ENCODE results near the gene SCN5A.
"Not testable (repeated sequence)": the region's sequence is repeated elsewhere in the genome, so short reads cannot be mapped to it uniquely, and the experiment has no call there.

SCN5A gene

GRCh38 chr3:38576526-38577370 is 72.7 kb downstream of the SCN5A start:
- no peak for DNase-seq

DNA sequence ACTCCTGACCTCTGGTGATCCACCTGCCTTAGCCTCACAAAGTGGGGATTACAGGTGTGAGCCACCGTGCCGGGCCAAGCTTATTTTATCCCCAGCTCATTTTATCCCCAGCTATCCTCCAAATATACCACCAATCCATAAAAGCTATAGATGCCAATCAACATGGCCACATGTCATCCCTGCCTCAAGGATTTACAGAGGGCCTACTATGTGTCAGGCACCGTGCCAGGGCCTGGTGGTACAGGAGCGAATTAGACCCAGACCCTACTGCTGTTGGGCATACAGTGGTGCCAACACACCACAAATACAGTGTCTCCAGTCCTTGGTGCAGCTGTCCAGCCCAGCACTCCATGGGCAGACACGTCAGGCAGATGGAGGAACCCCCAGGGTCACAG is 73.4 kb downstream of the SCN5A start:
- no peak for DNase-seq

DNA sequence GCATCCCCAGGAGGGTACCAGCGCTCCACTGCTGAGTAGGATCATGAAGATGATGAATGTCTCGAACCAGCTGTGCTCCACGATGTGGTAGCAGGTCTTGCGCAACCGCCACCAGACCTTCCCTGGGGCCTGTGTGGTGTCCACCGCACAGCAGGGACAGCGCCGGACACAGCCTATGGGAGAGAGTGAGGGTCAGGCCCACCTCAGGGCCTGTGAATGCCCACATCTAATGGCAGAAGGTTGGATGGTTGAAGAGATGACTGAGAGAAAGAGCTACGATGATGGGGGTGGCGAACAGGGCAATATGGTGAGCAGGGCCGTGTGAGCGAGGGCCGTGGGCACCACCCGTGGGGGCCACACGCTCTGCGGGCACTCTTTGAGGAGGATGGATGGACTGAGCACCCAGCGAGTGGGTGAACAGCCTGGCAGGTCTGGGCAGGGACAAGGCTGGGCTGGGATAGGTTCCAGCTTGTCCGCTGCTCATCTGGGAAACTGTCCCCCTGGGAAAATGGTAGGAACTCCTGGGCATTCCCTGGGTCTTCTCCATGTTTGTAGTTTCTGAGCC is 74.1 kb downstream of the SCN5A start:
- no peak for DNase-seq

DNA sequence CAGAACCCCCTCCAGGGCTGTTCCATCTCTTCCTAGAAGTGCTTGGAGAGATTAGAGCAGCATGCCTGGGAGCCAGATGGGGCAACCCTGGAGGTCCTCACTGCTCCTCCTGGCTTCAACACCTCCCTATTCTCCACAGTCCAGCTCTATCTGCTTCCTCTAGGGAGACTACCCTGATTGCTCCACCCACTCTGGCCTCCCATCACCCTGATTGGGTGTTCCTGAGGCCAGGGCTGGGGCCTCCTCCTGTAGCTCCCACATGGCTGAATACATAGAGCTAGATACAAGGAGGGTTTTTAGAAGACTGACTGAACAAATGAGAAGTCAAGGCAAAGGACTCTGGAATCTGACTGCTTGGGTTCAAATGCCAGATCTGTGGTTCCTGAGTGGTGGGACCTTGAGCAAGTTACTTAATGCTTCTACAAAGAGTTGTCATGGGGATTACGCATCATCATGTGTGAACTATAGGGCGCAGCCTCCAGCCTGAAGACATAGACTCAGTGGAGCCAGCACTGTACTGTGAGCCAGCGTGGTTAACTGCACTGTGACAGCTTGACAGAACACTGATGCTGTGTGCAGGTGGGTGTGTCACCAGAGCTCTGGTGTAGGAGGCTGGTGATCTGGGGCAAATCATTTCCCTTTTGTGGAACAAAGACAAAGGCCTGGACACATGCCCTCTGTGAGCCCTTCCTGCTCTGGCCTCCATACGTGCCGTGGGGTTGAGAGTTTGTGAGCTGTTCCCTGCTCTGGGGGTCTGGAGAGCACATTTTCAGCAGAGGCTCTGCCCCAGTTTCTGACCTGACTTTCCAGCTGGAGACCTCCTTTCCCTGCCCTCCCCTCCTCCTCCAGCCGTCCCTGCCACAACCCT is 74.8 kb downstream of the SCN5A start:
- DNase-seq = no peak

- DNase-seq = no peak
Observed at GRCh38 chr3:38573556-38573955, 75.9 kb downstream of the SCN5A start.

DNA sequence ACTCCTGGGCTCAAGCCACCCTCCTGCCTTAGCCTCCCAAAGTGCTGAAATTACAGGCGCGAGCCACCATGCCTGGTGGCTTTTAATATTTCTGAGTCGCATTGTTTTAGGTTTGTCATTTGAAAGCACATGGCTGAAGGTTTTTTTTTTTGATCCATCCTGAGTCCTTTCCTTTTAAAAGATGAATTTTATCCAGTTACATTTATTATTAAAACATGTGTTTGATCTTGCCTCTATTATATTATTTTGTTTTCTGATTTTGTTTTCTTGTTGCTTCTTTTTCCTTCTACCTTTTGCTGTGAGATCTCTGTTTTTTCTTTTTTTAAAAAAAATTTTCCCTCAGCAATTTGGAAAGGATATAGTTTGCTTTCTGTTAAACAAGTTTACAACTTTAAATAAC is 76.4 kb downstream of the SCN5A start:
- no peak for DNase-seq

- no peak for DNase-seq
Observed at GRCh38 chr3:38567498-38567897, 82.0 kb downstream of the SCN5A start.

- DNase-seq = not testable (repeated sequence)
Observed at GRCh38 chr3:38566794-38567193, 82.7 kb downstream of the SCN5A start.

DNA sequence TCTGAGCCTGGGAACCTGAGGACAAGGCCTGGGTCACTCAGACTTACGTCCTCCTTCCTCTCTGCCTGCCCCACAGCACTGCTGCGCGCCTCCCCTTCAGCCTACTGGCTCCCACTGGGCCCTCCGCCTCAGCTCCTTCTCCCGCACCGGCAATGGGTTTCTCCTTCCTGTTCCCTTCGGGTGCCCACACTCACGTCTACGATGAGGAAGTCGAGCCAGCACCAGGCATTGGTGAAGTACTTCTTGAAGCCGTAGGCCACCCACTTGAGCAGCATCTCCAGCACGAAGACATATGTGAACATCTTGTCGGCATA is 83.3 kb downstream of the SCN5A start:
- no peak for DNase-seq

- no peak for DNase-seq
Observed at GRCh38 chr3:38565339-38566214, 83.9 kb downstream of the SCN5A start.

GRCh38 chr3:38564631-38565338 is 84.7 kb downstream of the SCN5A start:
- no peak for DNase-seq

DNA sequence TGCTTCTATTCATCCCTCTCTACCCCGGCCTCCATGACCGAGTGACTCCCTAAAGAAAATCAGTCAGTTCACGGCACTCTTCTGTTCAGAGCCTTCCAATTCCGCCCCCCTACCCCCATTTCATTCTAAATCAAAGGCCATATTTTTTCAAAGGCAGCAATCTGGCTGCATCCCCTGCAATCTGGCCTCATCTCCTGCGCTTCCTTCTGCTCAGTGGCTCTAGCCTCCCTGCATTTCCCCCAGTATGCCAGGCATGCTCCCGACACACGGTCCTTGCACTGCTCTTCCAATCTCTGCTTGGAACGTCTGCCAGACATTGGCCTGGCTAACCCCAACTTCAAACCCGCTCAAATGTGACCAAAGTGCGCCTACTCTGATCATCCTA is 85.6 kb downstream of the SCN5A start:
- DNase-seq = no peak

- no peak for DNase-seq
Observed at GRCh38 chr3:38563070-38563885, 86.2 kb downstream of the SCN5A start.

DNA sequence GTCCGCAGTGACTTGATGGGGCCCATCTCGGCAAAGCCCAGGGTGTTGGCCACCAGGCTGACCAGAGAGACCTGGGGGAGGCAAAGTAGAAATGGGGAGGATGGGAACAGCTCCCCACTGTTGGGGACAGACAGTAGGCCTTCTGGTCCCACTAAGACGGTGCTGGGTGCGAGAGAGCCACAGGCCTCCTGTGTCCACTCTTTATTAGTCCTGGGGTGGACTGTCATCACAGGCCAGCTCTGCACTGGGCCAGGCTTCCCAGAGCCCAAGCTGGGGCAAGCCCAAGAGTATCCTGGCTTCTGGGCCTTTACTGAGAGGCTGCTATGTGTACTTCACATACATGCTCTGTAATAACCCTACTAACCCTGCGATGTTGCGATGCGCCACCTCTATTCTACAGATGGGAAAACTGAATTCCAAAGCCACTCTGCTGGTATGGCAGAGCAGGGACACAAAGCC is 87.0 kb downstream of the SCN5A start:
- no peak for DNase-seq

GRCh38 chr3:38561746-38562466 is 87.6 kb downstream of the SCN5A start:
- DNase-seq = no peak

GRCh38 chr3:38560996-38561717 is 88.3 kb downstream of the SCN5A start:
- no peak for DNase-seq

DNA sequence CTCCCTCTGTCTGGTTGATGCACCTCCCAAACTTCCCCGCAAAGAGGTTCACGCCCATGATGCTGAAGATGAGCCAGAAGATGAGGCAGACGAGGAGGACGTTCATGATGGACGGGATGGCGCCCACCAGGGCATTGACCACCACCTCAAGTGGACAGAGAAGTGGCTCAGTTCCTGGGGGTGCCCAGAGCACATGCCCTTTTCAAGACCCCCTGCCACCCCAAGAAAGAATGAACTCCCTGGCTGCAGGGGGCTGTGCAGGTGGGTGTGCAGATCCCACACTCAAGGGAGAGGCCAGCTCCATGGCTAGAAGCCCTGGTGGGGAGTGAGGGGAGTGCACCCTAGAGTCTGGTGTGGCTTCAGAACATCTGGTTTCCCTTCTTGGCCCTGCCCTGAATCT is 89.2 kb downstream of the SCN5A start:
- no peak for DNase-seq

DNA sequence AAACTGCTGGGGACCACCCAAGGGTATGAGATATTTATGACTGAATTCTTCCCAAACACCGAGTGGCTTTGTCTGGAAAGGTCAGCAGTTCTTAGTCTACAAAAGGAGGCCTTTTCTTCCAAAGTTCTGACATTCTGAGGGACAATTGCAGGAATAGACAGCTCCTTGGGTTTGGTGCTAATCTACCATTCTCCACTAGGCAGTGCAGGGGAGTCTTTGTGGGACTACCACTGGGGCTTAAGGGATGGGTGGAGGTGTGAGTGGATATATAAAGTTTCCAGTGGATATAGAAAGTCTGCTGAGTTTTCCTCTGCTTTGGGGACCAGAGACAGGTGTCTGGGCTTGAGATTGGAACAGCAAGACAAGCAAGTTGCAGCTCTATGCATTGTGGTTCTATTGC is 90.6 kb downstream of the SCN5A start:
- no peak for DNase-seq

DNA sequence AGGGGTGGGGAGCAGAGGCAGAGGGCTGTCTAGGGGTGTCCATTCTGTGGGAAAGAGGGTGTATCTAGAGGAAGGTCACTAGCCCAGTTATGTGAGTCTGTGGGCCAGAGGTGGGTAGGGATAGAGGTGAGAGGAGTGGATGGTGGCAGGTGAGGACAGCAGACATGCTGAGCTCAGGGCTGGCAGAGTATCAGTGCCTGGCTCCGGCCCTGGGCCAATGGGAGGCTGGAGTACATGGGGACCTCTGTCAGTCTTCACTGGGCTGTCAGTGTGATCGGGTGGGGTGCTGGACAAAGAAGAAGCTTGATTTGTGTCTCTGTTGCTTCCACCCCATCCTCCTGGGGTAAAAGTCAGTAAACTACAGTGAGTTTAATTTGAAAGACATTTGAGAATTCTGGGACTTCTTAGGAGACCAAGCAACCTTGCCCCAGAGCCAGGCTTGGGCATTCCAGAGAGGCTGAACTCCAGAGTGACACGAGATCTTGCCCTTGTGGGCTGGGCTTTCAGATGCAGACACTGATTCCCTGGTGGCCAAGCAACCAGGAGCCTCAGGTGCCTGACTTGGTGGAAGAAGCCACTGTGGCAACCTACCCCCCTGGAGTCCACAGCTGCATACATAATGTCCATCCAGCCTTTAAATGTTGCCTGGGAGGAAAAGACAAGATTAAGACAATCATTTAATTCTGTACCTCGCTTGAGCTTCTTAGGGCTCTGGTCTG is 92.7 kb downstream of the SCN5A start:
- DNase-seq = no peak

Measured in NCI-H2029 treated with DMSO at 0.1 percent for 48 hours (cell line).